CD4-positive, alpha-beta T cell (primary cell): ENCODE data around the gene ABCA13. TPM values are rescaled to one million over a fixed set of nuclear protein-coding genes. Genes with fewer than 3 reads are reported as not detected.

Experiments used
- ATAC-seq: fragments of 200-7000 bp; cut with Tn5 transposase; one replicate; pipeline ENCODE4 v1.10.0; 2022; ENCODE audit warnings: mild to moderate bottlenecking; ENCODE audit not compliant: poor library complexity
- CTCF ChIA-PET: fragments of 350-600 bp; sonication (Branson Sonifier 250); formaldehyde crosslinking; loops from one replicate; lab custom pipeline; 2021; ENCODE audit warnings: antibody characterized with exemption, inconsistent platforms; lab: Charles Lee
- POLR2A ChIA-PET: fragments of 350-600 bp; sonication (Branson Sonifier 250); formaldehyde crosslinking; loops from one replicate; lab custom pipeline; 2021; ENCODE audit warnings: antibody characterized with exemption, inconsistent platforms; lab: Charles Lee
- DNase-seq, 14 experiments: peaks; one replicate each; pipeline ENCODE4 v3.0.0-alpha.2; 2013 to 2020; ENCODE audit warnings: mixed read lengths in 2 of 14
- H3K27ac ChIP-seq, 2 donors: one replicate each; pipeline versions ENCODE4 v1.5.1 to v1.7.0; 2013; ENCODE audit warnings: low read length in 2 of 2, low read depth in 1 of 2, mild to moderate bottlenecking in 1 of 2
- H3K27me3 ChIP-seq, 2 experiments: 1 replicate in 1 of 2; 2 replicates in 1 of 2; pipeline versions ENCODE4 v1.6.1 to v1.7.0; 2013; ENCODE audit warnings: low read length in 2 of 2, control low read depth in 1 of 2, mild to moderate bottlenecking in 1 of 2, moderate library complexity in 1 of 2; ENCODE audit not compliant: insufficient read depth in 2 of 2, control insufficient read depth in 1 of 2
- H3K36me3 ChIP-seq: one replicate; pipeline ENCODE4 v1.6.1; 2013; ENCODE audit warnings: low read length, control low read depth; ENCODE audit not compliant: insufficient read depth
- H3K4me1 ChIP-seq: one replicate; pipeline ENCODE4 v1.6.1; 2013; ENCODE audit warnings: low read length, control low read depth; ENCODE audit not compliant: insufficient read depth
- H3K4me3 ChIP-seq: one replicate; pipeline ENCODE4 v1.5.1; 2013; ENCODE audit warnings: mild to moderate bottlenecking, low read length, moderate library complexity
- H3K9me3 ChIP-seq, 2 experiments: 1 replicate in 1 of 2; 2 replicates in 1 of 2; pipeline versions ENCODE4 v1.6.1 to v1.7.0; 2013; ENCODE audit warnings: low read length in 2 of 2, mild to moderate bottlenecking in 2 of 2, control low read depth in 1 of 2, moderate library complexity in 1 of 2; ENCODE audit not compliant: control insufficient read depth in 1 of 2, insufficient read depth in 1 of 2
- H3K27ac Mint-ChIP-seq: one replicate; pipeline ENCODE4 v1.8.0; 2020; ENCODE audit warnings: mixed read lengths
- H3K27me3 Mint-ChIP-seq: one replicate; pipeline ENCODE4 v1.8.0; 2021; ENCODE audit warnings: mixed read lengths
- H3K36me3 Mint-ChIP-seq: one replicate; pipeline ENCODE4 v1.8.0; 2021; ENCODE audit warnings: low read depth, mixed read lengths
- H3K4me1 Mint-ChIP-seq: one replicate; pipeline ENCODE4 v1.8.0; 2021; ENCODE audit warnings: low read depth, mixed read lengths
- H3K4me3 Mint-ChIP-seq: one replicate; pipeline ENCODE4 v1.8.0; 2020; ENCODE audit warnings: mild to moderate bottlenecking, mixed read lengths
- H3K9me3 Mint-ChIP-seq: one replicate; pipeline ENCODE4 v1.8.0; 2020; ENCODE audit warnings: mixed read lengths
- CTCF ChIP-seq: fragments of 200-600 bp; IDR thresholded peaks from one replicate; pipeline ENCODE4 v1.8.0; 2022; ENCODE audit warnings: antibody characterized with exemption, mild to moderate bottlenecking
- intact Hi-C, 2 experiments: fragments of 100-400 bp; cut with DNase I in 1 of 2; cut with micrococcal nuclease in 1 of 2; formaldehyde crosslinking; loops; one replicate each; pipeline versions ENCODE4 v1.15.1 to v1.9.0; 2023 to 2025; cut with DNase I, micrococcal nuclease
- total RNA-seq, 174 experiments: library from RNA in 2 of 174; stranded (reverse) in 2 of 174; gene quantifications; one replicate each; pipeline ENCODE4 v1.2.3 and lab custom pipeline; 2021 to 2026

ABCA13 gene
- total RNA-seq, 2 experiments from 2014 or later = not detected

GRCh38 chr7:48511080-48511479 is 339.8 kb downstream of the ABCA13 start:
- Histone ChIP-seq H3K27ac (no peak overlapping the region), H3K27me3 (no peaks in the 10 kb centered on the region), H3K9me3 (no peaks in the 10 kb centered on the region), H3K4me3 (no peak overlapping the region), H3K4me1 (no peaks in the 10 kb centered on the region), H3K36me3 (no peaks in the 10 kb centered on the region)
- H3K27me3 Mint-ChIP-seq = no peaks in the 10 kb centered on the region
- H3K4me1 Mint-ChIP-seq = peaks cover 9% of the 10 kb centered on the region
- intact Hi-C loops = no loop called here
- H3K36me3 Mint-ChIP-seq = no peaks in the 10 kb centered on the region
- ATAC-seq = no peak
- no peaks in the 10 kb centered on the region for H3K9me3 Mint-ChIP-seq
- DNase-seq = no peak
- POLR2A ChIA-PET = no interaction called here
- CTCF ChIA-PET = no interaction called here
- H3K27ac Mint-ChIP-seq = no peak overlapping the region
- TF ChIP-seq CTCF = no peak
- H3K4me3 Mint-ChIP-seq = no peak overlapping the region

GRCh38 chr7:48512892-48513291 is 341.6 kb downstream of the ABCA13 start:
- no peak for TF ChIP-seq CTCF
- no peaks in the 10 kb centered on the region for H3K36me3 Mint-ChIP-seq
- no peak for ATAC-seq

GRCh38 chr7:48515171-48515570 is 343.9 kb downstream of the ABCA13 start:
- Mint-ChIP-seq H3K4me3 (no peak overlapping the region), H3K36me3 (no peaks in the 10 kb centered on the region), H3K27me3 (no peaks in the 10 kb centered on the region), H3K9me3 (no peaks in the 10 kb centered on the region), H3K27ac (no peak overlapping the region), H3K4me1 (peaks cover 9% of the 10 kb centered on the region)
- no peaks in the 10 kb centered on the region for H3K27me3 ChIP-seq
- H3K4me1 ChIP-seq = no peaks in the 10 kb centered on the region
- no peak for ATAC-seq
- POLR2A ChIA-PET = no interaction called here
- intact Hi-C loops = no loop called here
- H3K4me3 ChIP-seq = no peak overlapping the region
- no peaks in the 10 kb centered on the region for H3K36me3 ChIP-seq
- H3K27ac ChIP-seq = no peak overlapping the region
- no peak for TF ChIP-seq CTCF
- CTCF ChIA-PET = no interaction called here
- H3K9me3 ChIP-seq = no peaks in the 10 kb centered on the region
- no peak for DNase-seq

More at GRCh38 chr7:48512892-48513291, 341.6 kb downstream of the ABCA13 start:
- Histone ChIP-seq H3K36me3 (no peaks in the 10 kb centered on the region), H3K27me3 (no peaks in the 10 kb centered on the region), H3K4me3 (no peak overlapping the region), H3K9me3 (no peaks in the 10 kb centered on the region), H3K4me1 (no peaks in the 10 kb centered on the region), H3K27ac (no peak overlapping the region)
- H3K9me3 Mint-ChIP-seq = no peaks in the 10 kb centered on the region
- H3K4me3 Mint-ChIP-seq = no peak overlapping the region
- H3K4me1 Mint-ChIP-seq = peaks cover 9% of the 10 kb centered on the region
- no peaks in the 10 kb centered on the region for H3K27me3 Mint-ChIP-seq
- POLR2A ChIA-PET = no interaction called here
- DNase-seq = no peak
- H3K27ac Mint-ChIP-seq = no peak overlapping the region
- intact Hi-C loops = no loop called here
- CTCF ChIA-PET = no interaction called here
